ENCODE results near the gene BEND5. TPM values are rescaled to one million over a fixed set of nuclear protein-coding genes. Genes with fewer than 3 reads are reported as not detected.

BEND5 gene
- total and polyA plus RNA-seq, 2 of the 13 experiments (the other 11 are each of a cell fraction or from before 2014, with no cell fraction given) = 0.11 TPM; not detected in 1

DNA sequence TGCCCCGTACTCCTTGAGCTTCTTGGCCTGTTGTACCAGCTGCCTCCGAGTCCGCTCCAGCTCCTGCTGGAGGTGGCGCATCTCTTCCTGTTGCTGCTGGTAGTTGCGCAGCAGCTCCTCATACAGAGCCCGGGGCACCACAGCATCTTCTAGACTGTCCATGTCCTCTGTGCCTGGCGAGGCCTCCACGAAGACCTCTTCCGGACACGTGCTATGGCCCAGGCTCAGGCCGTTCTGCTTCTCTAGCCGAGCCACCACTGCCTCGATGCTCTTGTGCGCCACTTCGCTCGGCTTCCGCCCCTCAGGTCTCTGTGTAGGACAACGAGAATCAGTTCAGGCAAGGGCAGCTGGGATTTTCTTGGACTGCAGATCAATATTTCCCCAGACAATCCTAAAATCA lies 17.7 kb downstream of the BEND5 start:
- Histone ChIP-seq H3K9me3 (ENCODE audit: low read length) (no peaks in the 10 kb centered on the region), H2AFZ (ENCODE audit: low read length) (no peak overlapping the region), H3K4me2 (ENCODE audit: low read depth, low read length) (no peak overlapping the region), H3K27ac (ENCODE audit: extremely low read length, insufficient read depth, low read length) (no peak overlapping the region), H3K79me2 (ENCODE audit: insufficient read depth, low read length) (no peaks in the 10 kb centered on the region), H3K27me3 (ENCODE audit: control insufficient read depth in 1 of 2, insufficient read depth in 2 of 2, low read length in 2 of 2) (no peaks in the 10 kb centered on the region), H3K9ac (ENCODE audit: insufficient read depth, low read depth, low read length) (no peak overlapping the region), H3K4me3 (replicated peaks in 1 of 3; ENCODE audit: insufficient read depth in 1 of 3, low read depth in 2 of 3, low read length in 3 of 3) (no peak overlapping the region), H4K20me1 (ENCODE audit: insufficient read depth, low read length) (no peaks in the 10 kb centered on the region), H3K36me3 (replicated peaks in 1 of 2; ENCODE audit: control insufficient read depth in 1 of 2, insufficient read depth in 2 of 2, low read length in 2 of 2) (no peaks in the 10 kb centered on the region), H3K4me1 (ENCODE audit: insufficient read depth, low read length) (peaks cover 21% of the 10 kb centered on the region)
- intact Hi-C loops (cut with micrococcal nuclease; ENCODE audit: unreplicated experiment) = no loop called here
- CTCF ChIA-PET (ENCODE audit: low intra/inter-chr PET ratio, low total read pairs) = no interaction called here
- no TSS peak for BruUV-seq (replicated peaks)
- 84% methylated on average over 12 of the region's 18 CpGs for WGBS (ENCODE audit: low lambda C conversion rate)
- TF ChIP-seq, protein P1, sequence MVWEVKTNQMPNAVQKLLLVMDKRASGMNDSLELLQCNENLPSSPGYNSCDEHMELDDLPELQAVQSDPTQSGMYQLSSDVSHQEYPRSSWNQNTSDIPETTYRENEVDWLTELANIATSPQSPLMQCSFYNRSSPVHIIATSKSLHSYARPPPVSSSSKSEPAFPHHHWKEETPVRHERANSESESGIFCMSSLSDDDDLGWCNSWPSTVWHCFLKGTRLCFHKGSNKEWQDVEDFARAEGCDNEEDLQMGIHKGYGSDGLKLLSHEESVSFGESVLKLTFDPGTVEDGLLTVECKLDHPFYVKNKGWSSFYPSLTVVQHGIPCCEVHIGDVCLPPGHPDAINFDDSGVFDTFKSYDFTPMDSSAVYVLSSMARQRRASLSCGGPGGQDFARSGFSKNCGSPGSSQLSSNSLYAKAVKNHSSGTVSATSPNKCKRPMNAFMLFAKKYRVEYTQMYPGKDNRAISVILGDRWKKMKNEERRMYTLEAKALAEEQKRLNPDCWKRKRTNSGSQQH (CRISPR knock-in tag; IDR thresholded peaks at IDR 0.05; ENCODE audit: low read depth) = no peak
- TF ChIP-seq ATRX (CRISPR knock-in tag; IDR thresholded peaks at IDR 0.05; ENCODE audit: borderline replicate concordance) = no peak
- no peak for TF ChIP-seq MEIS2 (CRISPR knock-in tag; IDR thresholded peaks at IDR 0.05)
- TF ChIP-seq ZNF558 (CRISPR knock-in tag; IDR thresholded peaks at IDR 0.05; ENCODE audit: borderline replicate concordance) = no peak
- TF ChIP-seq NR2F2 (IDR thresholded peaks at IDR 0.05; ENCODE audit: borderline replicate concordance, low read depth) = no peak
- no peak for TF ChIP-seq ATAD3A (CRISPR knock-in tag; IDR thresholded peaks at IDR 0.05)
- TF ChIP-seq PCBP1 (IDR thresholded peaks at IDR 0.05; ENCODE audit: borderline replicate concordance, low read depth, low read length) = no peak
- TF ChIP-seq TEAD2 (CRISPR knock-in tag; IDR thresholded peaks at IDR 0.05) = no peak
- no peak for TF ChIP-seq EED (CRISPR knock-in tag; IDR thresholded peaks at IDR 0.05)
- no peak for TF ChIP-seq MED13 (CRISPR knock-in tag; IDR thresholded peaks at IDR 0.05)
- no peak for TF ChIP-seq ZNF138 (CRISPR knock-in tag; IDR thresholded peaks at IDR 0.05; ENCODE audit: low read depth)
- no peak for TF ChIP-seq KLF11 (CRISPR knock-in tag; IDR thresholded peaks at IDR 0.05)
- TF ChIP-seq SKI (IDR thresholded peaks at IDR 0.05; ENCODE audit: partially characterized antibody) = no peak
- TF ChIP-seq ZKSCAN8 (CRISPR knock-in tag; IDR thresholded peaks at IDR 0.05; ENCODE audit: borderline replicate concordance) = no peak
- no peak for TF ChIP-seq YY1 (IDR thresholded peaks at IDR 0.05; ENCODE audit: insufficient read depth, insufficient replicate concordance, low read depth, low read length)
- in situ Hi-C loops (cut with HindIII; ENCODE audit: extremely low pct_ligation_motif_present, low pct_unique_long_range_greater_than_20kb) = no loop called here
- ATAC-seq (no peak), FAIRE-seq (no peak), DNase-seq (ENCODE audit: low spot score) (no peak)
- POLR2A ChIA-PET = no interaction called here

All from HepG2 (cell line).